Heart left ventricle (tissue), 13 donors: ENCODE measurements around the gene MANEA.

Experiments
- CTCF ChIP-seq, 12 donors: fragments of 200-600 bp; sonication (generic) in 4 of 12; IDR thresholded peaks; one replicate each; pipeline versions ENCODE4 v1.5.0 to v1.8.0; 2018 to 2022; ENCODE audit warnings: antibody characterized with exemption in 12 of 12, mild to moderate bottlenecking in 5 of 12
- POLR2A ChIP-seq, 2 donors: fragments of 450-650 bp; IDR thresholded peaks; one replicate each; pipeline ENCODE4 v1.6.1; 2017; ENCODE audit warnings: antibody characterized with exemption in 2 of 2, mild to moderate bottlenecking in 2 of 2, moderate library complexity in 2 of 2
- donor health status: ischemic (EF 13 %, LVEDD 7.1; RV severe dilation, severe dysfunction).
- donor health status: DM: no; HTN: yes; CAD: no.
- donor health status: DM: no; HTN: no; CAD: no.
- donor health status: ischemic (EF 25% LVEDD 6.9; RV normal size, moderate dysfunction).
- donor health status: ischemic (EF 25% LVEDD 5.7; RV mildly dilated, moderate dysfunction).
- donor health status: ischemic (EF 35%, LVEDD 5.7; RV mildly dilated, moderate dysfunction).
- donor health status: nonischemic (EF 11% LVEDD 7.7; RV severe dilation, severe dysfunction).
- donor health status: DM: yes; HTN: yes; CAD: no.
- donor health status: PGD.
- donor health status: ischemic (EF 29% LVEDD 5.4; RV normal size, mild dysfunction).
- donor health status: nonischemic (EF 23%, LVEDD 6.1; RV moderate dilation, normal function).

DNA sequence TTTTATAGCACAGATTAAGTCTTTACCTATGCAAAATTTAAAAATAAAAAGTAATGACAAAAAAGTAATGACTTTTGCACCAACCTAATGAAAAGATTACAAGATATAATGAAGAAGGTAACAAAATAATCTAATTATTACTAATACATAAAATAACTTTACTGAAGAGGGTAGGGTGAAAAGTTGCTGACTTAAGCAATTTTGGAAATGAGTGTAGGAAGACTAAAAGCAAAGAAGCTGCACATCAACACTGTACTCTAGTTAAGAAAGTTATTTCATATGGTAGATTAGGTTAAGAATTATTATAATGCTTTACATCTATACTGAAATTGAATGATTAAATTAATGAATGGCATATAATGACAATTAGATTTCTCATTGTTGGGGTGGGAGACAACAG lies 76.8 kb downstream of the MANEA start:
- TF ChIP-seq CTCF (IDR thresholded peaks at IDR 0.05) (no peak), POLR2A (IDR thresholded peaks at IDR 0.05) (no peak)
